ENCODE data around the gene IRF2. TPM values are rescaled to one million over a fixed set of nuclear protein-coding genes. Genes with fewer than 3 reads are reported as not detected.
"Not testable (repeated sequence)": the region's sequence is repeated elsewhere in the genome, so short reads cannot be mapped to it uniquely, and the experiment has no call there.

The IRF2 gene
- total RNA-seq, 4 donors from 2014 or later, result 23.7 to 36.8 (median 30.4) TPM

DNA sequence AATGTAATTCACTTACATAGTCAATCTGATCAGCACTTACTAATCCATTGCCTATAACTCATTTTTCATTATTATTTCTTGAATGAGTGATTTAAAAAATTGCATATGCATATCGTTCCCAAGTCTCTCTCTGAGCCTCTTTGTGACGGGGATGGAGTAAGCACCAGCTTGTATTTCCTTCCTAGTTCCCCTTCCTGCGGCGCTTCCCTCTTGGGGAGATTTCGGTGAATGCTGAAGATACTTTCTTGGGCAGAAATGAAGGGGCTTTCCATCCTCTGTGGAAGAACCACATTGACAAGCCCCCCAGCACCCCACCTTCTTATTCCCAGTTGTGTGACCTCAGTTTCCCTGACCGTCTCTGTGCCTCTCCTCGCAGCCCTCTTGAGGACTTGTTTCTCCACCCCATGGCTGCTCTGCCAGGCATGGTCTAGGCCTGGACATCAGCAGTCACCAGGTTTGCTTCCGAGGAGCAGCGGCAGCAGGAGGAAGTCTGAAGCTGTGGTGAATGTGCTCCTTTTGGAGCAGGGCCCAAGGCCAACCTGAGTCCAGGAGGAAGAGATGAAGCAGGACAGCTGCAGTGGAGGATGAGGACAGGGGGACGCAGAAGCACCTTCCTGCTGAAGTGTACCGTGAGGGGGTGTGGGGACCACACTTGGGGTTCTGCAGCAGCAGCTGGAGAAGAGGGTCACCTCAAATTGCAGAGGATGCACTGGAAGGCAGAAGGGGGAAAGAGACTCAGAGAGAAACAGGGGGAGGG lies 124.9 kb downstream of the IRF2 start:
- H3K9me3 ChIP-seq, result no peaks in the 10 kb centered on the region
- H3K27me3 ChIP-seq, result no peaks in the 10 kb centered on the region
- no peak overlapping the region for H3K4me3 ChIP-seq
- peaks cover 0 to 23% (median 10%) of the 10 kb centered on the region in 4 donors for H3K4me1 ChIP-seq
- TF ChIP-seq POLR2A (IDR thresholded peaks at IDR 0.05), result no peak
- TF ChIP-seq, protein P1, sequence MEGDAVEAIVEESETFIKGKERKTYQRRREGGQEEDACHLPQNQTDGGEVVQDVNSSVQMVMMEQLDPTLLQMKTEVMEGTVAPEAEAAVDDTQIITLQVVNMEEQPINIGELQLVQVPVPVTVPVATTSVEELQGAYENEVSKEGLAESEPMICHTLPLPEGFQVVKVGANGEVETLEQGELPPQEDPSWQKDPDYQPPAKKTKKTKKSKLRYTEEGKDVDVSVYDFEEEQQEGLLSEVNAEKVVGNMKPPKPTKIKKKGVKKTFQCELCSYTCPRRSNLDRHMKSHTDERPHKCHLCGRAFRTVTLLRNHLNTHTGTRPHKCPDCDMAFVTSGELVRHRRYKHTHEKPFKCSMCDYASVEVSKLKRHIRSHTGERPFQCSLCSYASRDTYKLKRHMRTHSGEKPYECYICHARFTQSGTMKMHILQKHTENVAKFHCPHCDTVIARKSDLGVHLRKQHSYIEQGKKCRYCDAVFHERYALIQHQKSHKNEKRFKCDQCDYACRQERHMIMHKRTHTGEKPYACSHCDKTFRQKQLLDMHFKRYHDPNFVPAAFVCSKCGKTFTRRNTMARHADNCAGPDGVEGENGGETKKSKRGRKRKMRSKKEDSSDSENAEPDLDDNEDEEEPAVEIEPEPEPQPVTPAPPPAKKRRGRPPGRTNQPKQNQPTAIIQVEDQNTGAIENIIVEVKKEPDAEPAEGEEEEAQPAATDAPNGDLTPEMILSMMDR (IDR thresholded peaks at IDR 0.05), result no peak
- no peak for TF ChIP-seq EP300 (IDR thresholded peaks at IDR 0.05)
- DNase-seq (ENCODE audit: low spot score in 2 of 2), result no peak
- peak overlapping the region in 2 of 4 donors; percentile 20 to 58 for H3K27ac ChIP-seq
- no peaks in the 10 kb centered on the region for H3K36me3 ChIP-seq
- 86 to 88% methylated on average over 11 of the region's 11 CpGs for WGBS, 2 donors

DNA sequence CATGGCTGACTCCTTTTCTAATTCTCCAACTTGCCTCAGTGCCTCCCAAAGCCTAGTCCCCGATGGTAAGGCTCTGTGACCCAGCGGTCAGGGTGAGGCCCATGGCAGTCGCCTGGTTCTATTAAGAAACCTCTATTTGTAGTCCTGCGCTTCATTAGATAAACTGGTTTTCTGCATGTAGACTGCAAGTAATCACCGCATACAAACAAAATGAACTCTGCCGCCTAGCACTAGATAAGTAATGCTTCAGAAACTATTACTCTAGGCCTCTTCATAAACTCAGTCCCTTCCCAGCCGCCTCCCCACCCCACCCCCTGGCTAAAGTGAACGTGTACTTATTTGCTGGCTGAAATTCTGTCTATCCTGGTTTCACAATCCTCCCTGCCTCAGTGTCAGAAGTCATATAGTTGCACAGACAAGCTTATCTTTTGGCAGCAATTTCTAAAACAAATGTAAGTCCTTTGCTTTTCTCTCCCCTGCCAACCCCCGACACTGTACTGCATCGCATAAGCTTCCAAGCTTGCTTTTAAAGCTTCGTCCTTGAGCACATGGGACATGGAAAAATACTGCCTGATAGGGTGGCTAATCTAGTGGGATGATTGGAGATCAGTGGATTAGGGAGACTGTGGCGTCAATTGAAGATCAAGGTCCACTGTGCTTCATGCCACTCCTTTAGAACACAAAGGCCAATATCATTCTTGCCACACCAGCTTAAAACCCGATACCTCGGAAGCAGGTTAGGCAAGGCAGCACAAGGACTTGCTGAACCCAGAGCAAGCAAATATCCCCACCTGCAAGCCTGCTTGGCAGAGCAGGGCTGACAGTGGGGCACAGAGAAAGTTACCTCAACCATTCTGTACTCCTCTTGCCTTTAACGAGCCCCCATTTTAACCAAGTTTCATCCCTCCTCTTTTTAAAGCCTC lies 125.8 kb downstream of the IRF2 start:
- no peak for DNase-seq (ENCODE audit: low spot score in 2 of 2)
- H3K27me3 ChIP-seq, result no peaks in the 10 kb centered on the region
- H3K27ac ChIP-seq, result peak overlapping the region in 3 of 4 donors; percentile 70 to 78 (median 77)
- no peaks in the 10 kb centered on the region for H3K9me3 ChIP-seq
- no peak overlapping the region for H3K4me3 ChIP-seq
- peaks cover 0 to 29% (median 11%) of the 10 kb centered on the region in 4 donors for H3K4me1 ChIP-seq
- 81 to 84% methylated on average over 15 of the region's 15 CpGs for WGBS, 2 donors
- TF ChIP-seq, protein P1 (IDR thresholded peaks at IDR 0.05), result no peak
- TF ChIP-seq POLR2A (IDR thresholded peaks at IDR 0.05) (no peak), EP300 (IDR thresholded peaks at IDR 0.05) (no peak)
- no peaks in the 10 kb centered on the region for H3K36me3 ChIP-seq

DNA sequence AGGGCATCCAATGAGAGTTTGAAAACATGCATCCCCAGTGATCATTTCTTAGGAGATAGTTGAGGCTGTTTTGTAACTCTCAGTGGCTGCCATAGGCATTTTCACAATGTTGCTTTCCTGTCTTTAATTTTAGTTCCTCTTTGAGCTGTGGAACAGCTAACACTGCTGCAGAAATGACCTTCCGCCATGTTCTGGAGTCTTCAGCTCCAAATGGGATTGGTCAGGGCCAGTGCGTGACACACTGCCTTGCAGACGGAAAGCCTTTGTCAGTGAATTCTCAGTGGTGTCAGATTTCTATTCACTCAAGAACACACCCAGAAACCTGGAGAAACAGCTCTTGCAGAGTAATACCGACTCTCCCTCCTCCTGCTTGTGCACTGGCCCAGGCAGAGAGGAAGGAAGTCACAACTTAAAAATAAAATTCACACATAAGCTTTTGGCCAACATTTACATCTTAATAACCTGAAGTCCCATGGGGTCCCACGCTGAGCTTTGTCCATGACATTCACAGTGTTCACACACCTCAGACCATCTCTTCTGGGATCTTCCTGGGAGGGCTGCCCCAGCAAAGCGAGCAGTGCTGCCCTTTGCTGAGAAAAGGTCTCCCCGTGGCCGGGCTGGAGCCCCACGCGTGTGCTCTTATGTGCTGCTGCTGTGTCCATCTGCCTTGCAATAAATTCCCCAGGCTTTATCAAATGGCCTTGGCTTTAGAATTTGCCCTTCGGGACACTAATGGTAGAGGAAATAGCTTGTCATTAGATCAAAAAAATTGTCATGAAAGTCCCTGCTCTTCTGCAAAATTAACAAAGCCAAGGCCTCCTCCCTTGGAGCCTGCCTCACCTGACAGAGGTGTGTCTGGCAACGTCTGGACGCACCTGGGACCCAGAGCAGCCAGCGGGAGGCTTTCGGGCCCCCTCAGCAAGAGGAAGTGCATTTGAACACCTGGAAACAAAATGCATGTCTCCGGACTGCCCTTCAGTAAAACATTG lies 126.8 kb downstream of the IRF2 start:
- peak in 1 of 2 donors; percentile 54 for TF ChIP-seq EP300 (IDR thresholded peaks at IDR 0.05)
- TF ChIP-seq, protein P1 (IDR thresholded peaks at IDR 0.05), result no peak

DNA sequence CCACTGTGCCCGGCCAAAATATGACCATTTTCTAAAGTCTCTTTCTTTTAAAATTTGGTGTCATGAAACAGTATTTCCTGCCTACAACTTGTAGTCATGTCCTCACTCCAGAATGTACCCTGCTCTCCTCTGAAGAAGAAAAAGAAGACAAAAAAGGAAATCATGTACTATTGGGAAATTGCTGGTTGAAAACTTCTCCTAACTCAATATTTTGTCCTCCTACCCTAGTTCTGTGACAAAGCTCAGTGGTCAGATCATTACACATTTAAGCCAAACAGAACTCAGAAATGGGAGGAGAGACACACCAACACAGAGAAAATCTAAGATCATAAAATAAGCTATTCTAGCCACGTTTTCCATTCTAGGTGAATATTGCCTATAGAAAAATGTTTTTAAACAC lies 127.7 kb downstream of the IRF2 start:
- no peak for TF ChIP-seq EP300 (IDR thresholded peaks at IDR 0.05)
- TF ChIP-seq, protein P1 (IDR thresholded peaks at IDR 0.05), result no peak
- TF ChIP-seq POLR2A (IDR thresholded peaks at IDR 0.05), result no peak
- H3K9me3 ChIP-seq, result no peaks in the 10 kb centered on the region
- peak overlapping the region in 3 of 4 donors; percentile 66 to 78 (median 77) for H3K27ac ChIP-seq
- no peaks in the 10 kb centered on the region for H3K27me3 ChIP-seq
- no peaks in the 10 kb centered on the region for H3K36me3 ChIP-seq
- DNase-seq (ENCODE audit: low spot score in 2 of 2), result no peak
- 63 to 82% methylated on average over 2 of the region's 2 CpGs for WGBS, 2 donors
- peaks cover 0 to 35% (median 11%) of the 10 kb centered on the region in 4 donors for H3K4me1 ChIP-seq
- no peak overlapping the region for H3K4me3 ChIP-seq

More for the DNA sequence above, 126.8 kb downstream of the IRF2 start:
- Histone ChIP-seq H3K27me3 (no peaks in the 10 kb centered on the region), H3K4me1 (peaks cover 0 to 35% (median 11%) of the 10 kb centered on the region in 4 donors), H3K4me3 (no peak overlapping the region), H3K36me3 (no peaks in the 10 kb centered on the region), H3K9me3 (no peaks in the 10 kb centered on the region), H3K27ac (peak overlapping the region in 3 of 4 donors; percentile 70 to 78 (median 77))
- 50 to 55% methylated on average over 16 of the region's 16 CpGs for WGBS, 2 donors
- DNase-seq (ENCODE audit: low spot score in 2 of 2), result peak in 1 of 2 donors; percentile 49

DNA sequence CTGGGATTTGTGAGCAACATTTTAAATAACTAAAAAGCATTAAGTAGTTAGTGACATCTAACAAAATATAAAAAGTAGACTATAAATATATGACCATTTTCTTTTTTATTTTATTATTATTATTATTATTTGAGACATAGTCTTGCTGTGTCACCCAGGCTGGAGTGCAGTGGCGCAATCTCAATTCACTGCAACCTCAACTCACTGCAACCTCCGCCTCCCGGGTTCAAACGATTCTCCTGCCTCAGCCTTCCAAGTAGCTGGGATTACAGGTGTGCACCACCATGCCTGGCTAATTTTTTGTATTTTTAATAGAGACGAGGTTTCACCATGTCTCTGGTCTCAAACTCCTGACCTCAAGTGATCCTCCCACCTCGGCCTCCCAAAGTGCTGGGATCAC lies 128.1 kb downstream of the IRF2 start:
- H3K9me3 ChIP-seq; H3K36me3 ChIP-seq; H3K27me3 ChIP-seq; DNase-seq (ENCODE audit: low spot score in 2 of 2); H3K4me3 ChIP-seq: not testable (repeated sequence)
- Histone ChIP-seq H3K27ac (peak overlapping the region in 3 of 4 donors; percentile 66 to 78 (median 77)), H3K4me1 (peaks cover 0 to 35% (median 11%) of the 10 kb centered on the region in 4 donors)
- 89 to 93% methylated on average over 6 of the region's 6 CpGs for WGBS, 2 donors
